HG03469 (cell line): ENCODE data around the gene RCOR2.

Source experiments
- ATAC-seq: cut with Tn5 transposase; IDR thresholded peaks from one replicate; pipeline ENCODE4 v1.9.1; 2021; ENCODE audit warnings: mild to moderate bottlenecking, moderate library complexity, moderate number of reproducible peaks; ENCODE audit not compliant: unreplicated experiment

The RCOR2 gene

DNA sequence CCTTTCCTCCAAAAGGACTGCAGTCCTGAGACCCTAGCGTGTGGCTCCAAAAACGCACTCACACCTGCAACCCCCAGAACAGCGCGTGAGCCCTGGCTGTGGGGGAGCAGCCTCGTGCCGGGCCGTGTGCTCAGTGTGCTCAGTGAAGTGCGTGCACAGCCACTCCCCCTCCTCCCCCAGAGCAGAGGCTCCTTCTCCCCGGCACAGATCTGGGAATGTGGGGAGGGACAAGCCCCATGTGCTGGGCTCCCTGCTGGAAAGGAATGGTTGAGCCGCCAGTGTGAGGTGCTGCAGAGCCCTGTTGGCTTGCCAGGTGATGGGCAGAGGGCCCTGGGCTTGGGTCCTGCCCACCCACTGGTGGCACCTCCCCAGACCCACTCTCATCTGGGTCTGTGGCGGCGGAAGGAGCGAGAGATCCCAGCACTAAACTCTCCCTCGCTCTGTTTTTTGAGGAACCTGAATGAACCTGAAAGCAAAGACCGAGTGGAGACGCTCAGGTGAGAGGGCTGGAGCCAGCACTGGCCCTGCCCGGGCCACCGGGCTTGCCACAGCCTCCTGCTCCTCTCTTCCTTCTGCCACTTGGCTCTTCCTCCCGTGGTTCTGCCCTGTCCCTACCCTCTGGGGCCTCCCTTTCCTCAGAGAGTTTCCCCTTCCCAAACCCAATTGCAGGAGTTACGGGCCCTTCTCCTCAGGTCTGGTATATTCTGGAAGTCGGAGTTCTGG lies 9.0 kb downstream of the RCOR2 start:
- ATAC-seq: no peak

GRCh38 chr11:63907063-63907462 lies 9.9 kb downstream of the RCOR2 start:
- no peak for ATAC-seq

GRCh38 chr11:63906585-63906984 lies 10.4 kb downstream of the RCOR2 start:
- ATAC-seq: no peak

DNA sequence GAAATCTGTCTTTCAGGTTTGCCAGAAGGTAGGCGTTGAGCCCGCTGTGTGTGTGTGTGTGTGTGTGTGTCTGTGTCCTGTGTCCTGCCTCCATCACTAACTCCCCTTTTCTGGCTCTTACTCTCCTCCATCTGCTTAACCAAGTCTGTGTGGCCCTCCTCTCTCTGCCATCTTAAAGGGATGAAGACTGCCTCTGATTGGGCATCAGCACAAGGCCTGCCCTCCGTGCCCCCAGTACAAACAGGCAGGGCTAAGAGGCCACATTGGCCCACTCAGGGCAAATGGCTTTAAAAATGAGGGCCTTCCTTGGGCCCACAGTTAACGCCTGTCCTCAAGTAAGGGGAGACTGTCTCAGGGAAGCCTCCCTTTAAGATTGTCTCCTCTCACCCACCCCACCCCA lies 10.9 kb downstream of the RCOR2 start:
- no peak for ATAC-seq

DNA sequence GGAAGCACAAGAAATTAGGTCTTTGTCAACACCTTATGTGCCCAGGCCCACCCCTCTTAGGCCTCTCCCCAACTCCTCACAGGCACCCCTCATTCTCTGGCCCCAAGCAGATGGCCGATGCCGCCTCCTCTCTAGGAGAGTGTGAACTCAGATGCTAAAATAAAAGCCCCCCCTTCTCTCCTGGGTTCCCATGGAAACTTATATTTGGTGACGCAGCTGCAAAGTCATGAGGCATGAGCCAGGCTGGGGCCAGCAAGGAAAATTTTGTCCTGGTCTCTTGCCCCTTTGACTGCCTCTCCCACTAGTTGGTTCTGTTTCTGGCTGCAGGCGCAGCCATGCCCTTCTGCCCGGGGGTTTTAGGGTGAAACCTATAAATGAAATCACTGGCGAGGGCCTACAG lies 11.8 kb downstream of the RCOR2 start:
- ATAC-seq: no peak

GRCh38 chr11:63904743-63905142 lies 12.2 kb downstream of the RCOR2 start:
- ATAC-seq: no peak

DNA sequence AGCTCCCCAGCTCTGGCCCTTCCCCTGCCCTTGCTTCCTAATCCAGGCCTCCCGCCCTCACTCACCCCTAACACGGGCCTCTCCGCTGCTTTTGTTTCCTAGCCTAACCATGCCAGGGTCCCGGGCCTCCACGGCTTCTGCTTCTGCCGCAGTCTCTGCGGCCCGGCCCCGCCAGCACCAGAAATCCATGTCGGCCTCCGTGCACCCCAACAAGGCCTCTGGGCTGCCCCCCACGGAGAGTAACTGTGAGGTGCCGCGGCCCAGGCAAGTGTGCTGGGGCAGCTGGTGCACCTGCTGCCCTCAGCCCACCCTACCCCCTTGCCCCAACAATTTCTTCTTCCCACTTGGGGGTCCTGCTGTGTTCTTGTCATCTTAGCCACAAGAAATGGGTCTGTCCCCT lies 13.1 kb downstream of the RCOR2 start:
- no peak for ATAC-seq

DNA sequence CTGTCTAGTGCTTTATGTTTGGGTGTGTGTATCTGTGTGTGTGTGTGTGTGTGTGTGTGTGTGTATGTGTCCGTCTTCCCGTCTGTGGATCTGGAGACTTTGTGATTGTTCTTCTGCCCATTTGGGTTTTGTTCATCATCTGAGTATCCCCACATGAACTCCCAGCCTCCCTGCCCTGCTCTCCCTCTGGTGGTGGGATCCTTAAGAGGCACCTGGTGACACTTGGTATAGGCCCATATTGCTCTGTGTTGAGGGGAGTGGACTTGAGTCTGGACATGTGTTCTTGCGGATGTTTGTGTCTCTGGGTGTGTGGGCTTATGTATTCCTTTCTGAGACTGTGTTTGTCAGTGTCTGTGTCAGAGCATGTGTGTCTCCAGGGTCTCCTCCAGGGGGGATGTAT lies 15.3 kb downstream of the RCOR2 start:
- ATAC-seq: no peak

DNA sequence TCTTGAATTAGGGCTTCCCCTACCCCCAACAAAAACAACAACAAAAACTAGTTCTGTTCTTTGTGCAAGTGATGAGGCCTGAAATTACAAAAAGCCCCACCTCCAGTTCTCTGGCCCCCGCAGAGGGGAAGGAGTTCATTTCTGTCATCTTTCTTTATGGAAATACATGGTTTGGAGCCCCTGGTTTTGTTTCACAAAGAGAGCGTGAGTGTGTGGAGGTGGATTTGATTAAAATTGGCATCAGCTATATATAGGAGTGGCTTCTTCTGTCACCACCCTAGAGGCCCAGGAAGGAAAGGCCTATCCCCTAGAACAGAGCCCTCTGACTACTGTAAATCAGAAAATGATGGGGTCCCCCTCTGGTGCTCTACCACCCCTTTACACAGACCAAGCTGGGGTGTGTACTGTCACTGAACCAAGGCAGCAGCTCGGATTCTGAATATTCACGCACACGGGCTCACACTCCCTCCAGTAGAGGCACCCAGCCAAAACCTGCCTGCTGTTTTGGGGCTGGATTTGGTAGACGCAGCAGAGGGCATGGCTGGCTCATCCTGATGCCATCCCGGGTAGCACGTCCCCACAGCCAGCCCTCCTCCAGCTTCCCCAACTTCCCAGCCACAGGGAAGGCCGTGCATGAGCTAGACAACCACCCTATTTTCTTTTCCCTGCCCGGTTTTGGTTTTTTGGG lies 19.4 kb downstream of the RCOR2 start:
- ATAC-seq: no peak

- no peak for ATAC-seq
Measured at GRCh38 chr11:63896071-63896470, 20.9 kb downstream of the RCOR2 start.

DNA sequence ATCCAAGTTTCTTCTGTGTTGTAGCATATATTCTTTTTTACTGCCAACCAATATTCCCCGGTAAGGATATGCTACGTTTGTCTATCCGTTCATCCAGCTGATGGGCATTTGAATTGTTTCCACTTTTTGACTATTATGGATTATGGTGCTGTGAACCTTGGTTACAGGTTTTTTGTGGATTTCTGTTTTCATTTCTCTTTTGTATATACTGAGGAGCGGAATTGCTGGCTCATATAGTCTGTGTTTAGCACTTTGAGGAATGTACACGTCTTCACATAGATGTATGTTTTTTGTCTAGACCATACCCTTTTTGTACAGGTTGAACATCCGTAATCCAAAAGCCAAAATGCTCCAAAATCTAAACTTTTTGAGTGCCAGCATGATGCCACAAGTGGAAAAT lies 23.6 kb downstream of the RCOR2 start:
- no peak for ATAC-seq

GRCh38 chr11:63892228-63892627 lies 24.7 kb downstream of the RCOR2 start:
- no peak for ATAC-seq

- no peak for ATAC-seq
Measured at GRCh38 chr11:63890368-63890767, 26.6 kb downstream of the RCOR2 start.

DNA sequence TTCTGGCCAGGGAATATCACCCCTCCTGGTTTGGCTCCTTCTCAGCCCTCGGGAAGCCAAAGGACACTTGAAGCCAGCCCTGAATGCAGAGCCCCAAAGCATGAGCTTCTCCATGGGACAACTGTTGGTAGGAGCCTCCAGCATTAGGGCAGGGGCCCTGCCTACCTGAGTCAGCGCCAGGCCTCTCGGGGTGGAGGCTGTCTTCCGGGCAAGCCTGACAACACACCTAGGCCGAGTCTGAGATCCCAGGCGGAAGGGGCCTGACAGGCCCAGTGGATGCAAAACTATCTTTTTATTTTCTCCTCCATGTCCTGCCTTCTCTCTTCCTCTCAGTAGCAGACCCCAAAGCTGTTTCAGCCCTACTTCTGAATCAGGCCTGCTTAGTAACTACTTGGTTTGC lies 27.6 kb downstream of the RCOR2 start:
- ATAC-seq: no peak

GRCh38 chr11:63888170-63889086 lies 28.5 kb downstream of the RCOR2 start:
- no peak for ATAC-seq

GRCh38 chr11:63887386-63887999 lies 29.5 kb downstream of the RCOR2 start:
- ATAC-seq: no peak

GRCh38 chr11:63884196-63884932 lies 32.6 kb downstream of the RCOR2 start:
- ATAC-seq: no peak

DNA sequence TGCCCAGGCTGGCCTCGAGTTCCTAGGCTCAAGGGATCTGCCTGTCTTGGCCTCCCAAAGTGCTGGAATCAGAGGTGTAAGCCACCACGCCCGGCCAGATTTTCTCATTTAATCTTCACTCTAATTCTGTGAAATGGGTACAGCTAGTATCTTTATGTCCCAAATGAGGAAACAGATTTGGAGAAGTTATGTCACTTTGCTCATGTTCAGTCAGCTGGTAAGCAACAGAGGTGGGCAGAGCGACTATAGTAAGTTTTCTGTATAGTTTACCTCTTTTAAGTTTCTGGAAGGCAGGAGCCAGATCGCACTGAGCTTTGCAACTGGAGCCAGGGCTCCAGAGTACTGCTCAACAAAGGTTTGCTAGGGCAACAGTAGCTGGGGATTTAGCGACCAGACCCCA lies 33.2 kb downstream of the RCOR2 start:
- no peak for ATAC-seq

- ATAC-seq: no peak
Measured at GRCh38 chr11:63882555-63883242, 34.3 kb downstream of the RCOR2 start.

DNA sequence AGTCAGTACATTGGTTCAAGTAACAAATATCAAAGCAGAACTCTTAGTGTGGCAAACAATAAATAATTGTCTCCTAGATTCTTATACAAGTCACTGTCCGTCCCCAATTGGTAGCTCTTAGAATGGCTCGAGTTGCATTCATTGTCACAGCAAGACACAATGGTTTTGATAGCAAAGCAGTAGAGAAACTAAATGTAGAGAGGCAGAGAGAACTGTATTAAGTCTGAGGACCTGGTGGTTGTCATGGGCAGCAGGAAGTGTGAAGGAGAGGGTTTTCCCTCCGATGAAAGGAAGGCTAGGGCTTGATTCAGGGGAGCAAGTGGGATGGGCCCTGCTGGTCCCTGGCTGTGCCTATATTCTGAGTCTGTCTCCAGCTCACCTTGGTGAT lies 36.6 kb downstream of the RCOR2 start:
- no peak for ATAC-seq
